Thyroid gland (tissue), 4 donors: ENCODE results near the gene ARIH2.

Experiments
- POLR2A ChIP-seq, 2 donors: fragments of 450-650 bp; IDR thresholded peaks; one replicate each; pipeline ENCODE4 v1.6.1; 2017; ENCODE audit warnings: antibody characterized with exemption in 2 of 2, mild to moderate bottlenecking in 2 of 2, moderate library complexity in 1 of 2
- TF ChIP-seq, protein P1 (sequence below), 6 experiments: fragments of 200-600 bp in 3 of 6; fragments of 450-650 bp in 3 of 6; sonication (generic) in 3 of 6; IDR thresholded peaks; one replicate each; pipeline ENCODE4 v1.5.1; 2016 to 2019; ENCODE audit warnings: antibody characterized with exemption in 6 of 6, mild to moderate bottlenecking in 2 of 6, inconsistent platforms in 1 of 6, moderate library complexity in 1 of 6

DNA sequence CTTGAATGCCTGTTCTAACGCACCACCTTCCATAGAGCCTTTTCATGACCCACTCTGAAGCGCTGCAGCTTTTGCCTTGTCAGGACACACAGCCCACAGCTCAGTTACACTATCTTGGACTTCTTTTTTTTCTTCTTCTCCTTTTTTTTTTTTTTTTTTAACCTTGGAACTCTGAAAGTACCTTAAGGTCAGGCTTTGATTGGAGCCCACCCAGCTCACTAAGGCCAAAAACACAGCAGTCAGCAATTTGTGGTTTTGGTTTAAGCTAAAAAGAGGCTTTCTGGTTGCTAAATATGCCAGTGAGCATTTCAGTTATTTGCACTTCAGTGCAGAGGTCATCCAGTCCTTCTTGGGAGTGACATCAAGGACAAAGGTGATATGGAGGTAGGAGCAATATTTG lies 21.7 kb upstream of the ARIH2 start:
- TF ChIP-seq, protein P1, sequence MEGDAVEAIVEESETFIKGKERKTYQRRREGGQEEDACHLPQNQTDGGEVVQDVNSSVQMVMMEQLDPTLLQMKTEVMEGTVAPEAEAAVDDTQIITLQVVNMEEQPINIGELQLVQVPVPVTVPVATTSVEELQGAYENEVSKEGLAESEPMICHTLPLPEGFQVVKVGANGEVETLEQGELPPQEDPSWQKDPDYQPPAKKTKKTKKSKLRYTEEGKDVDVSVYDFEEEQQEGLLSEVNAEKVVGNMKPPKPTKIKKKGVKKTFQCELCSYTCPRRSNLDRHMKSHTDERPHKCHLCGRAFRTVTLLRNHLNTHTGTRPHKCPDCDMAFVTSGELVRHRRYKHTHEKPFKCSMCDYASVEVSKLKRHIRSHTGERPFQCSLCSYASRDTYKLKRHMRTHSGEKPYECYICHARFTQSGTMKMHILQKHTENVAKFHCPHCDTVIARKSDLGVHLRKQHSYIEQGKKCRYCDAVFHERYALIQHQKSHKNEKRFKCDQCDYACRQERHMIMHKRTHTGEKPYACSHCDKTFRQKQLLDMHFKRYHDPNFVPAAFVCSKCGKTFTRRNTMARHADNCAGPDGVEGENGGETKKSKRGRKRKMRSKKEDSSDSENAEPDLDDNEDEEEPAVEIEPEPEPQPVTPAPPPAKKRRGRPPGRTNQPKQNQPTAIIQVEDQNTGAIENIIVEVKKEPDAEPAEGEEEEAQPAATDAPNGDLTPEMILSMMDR (IDR thresholded peaks at IDR 0.05): no peak
- TF ChIP-seq POLR2A (IDR thresholded peaks at IDR 0.05): no peak
